K562 (cell line): ENCODE data around the gene DCUN1D3.

Source experiments
- ADNP ChIP-seq: fragments of 200-800 bp; sonication (Bioruptor generic); IDR thresholded peaks from 2 replicates; pipeline ENCODE4 v1.6.1; 2016; ENCODE audit warnings: missing genetic modification characterization, missing compliant biosample characterization
- BCL6 ChIP-seq: fragments of 250-450 bp; sonication (Bioruptor Pico); IDR thresholded peaks from 2 replicates; pipeline ENCODE4 v1.4.0; 2020
- CHD2 ChIP-seq: IDR thresholded peaks from 2 replicates; pipeline ENCODE4 v1.6.1; 2011; ENCODE audit warnings: low read depth, low read length
- ERF ChIP-seq: fragments of 450-650 bp; formaldehyde crosslinking; IDR thresholded peaks from 2 replicates; pipeline ENCODE4 v1.4.0; 2020; ENCODE audit warnings: mild to moderate bottlenecking, mixed read lengths
- MEIS2 ChIP-seq: fragments of 450-650 bp; IDR thresholded peaks from 2 replicates; pipeline ENCODE4 v1.6.1; 2014; ENCODE audit warnings: mild to moderate bottlenecking; ENCODE audit not compliant: partially characterized antibody
- PHB2 ChIP-seq: fragments of 450-650 bp; IDR thresholded peaks from 2 replicates; pipeline ENCODE4 v1.6.1; 2017; ENCODE audit warnings: low read depth
- POLR2A ChIP-seq: fragments of 450-650 bp; conservative IDR thresholded peaks from 2 replicates; pipeline ENCODE4 v1.6.1; 2016
- POLR2AphosphoS5 ChIP-seq: IDR thresholded peaks from 2 replicates; pipeline ENCODE4 v1.6.1; 2011; ENCODE audit warnings: mild to moderate bottlenecking, low read depth, low read length, moderate library complexity; ENCODE audit not compliant: control insufficient read depth, insufficient read depth
- RCOR1 ChIP-seq, 2 experiments: IDR thresholded peaks; 2 replicates each; pipeline ENCODE4 v1.6.1; 2012; ENCODE audit warnings: low read depth in 2 of 2, low read length in 2 of 2, borderline replicate concordance in 1 of 2, improper control_type of control experiment in 1 of 2
- SIX5 ChIP-seq, 2 experiments: IDR thresholded peaks; 2 replicates each; pipeline ENCODE4 v1.6.1; 2011; ENCODE audit warnings: low read length in 2 of 2, borderline replicate concordance in 1 of 2, low read depth in 1 of 2, mild to moderate bottlenecking in 1 of 2, moderate library complexity in 1 of 2; ENCODE audit not compliant: insufficient read depth in 1 of 2
- TF ChIP-seq, protein P1 (sequence below), 3 experiments: IDR thresholded peaks in 2 of 3; conservative IDR thresholded peaks in 1 of 3; 2 replicates each; pipeline ENCODE4 v1.5.1; 2011 to 2012; ENCODE audit warnings: low read length in 3 of 3, mild to moderate bottlenecking in 3 of 3, control low read depth in 2 of 3, improper control_type of control experiment in 1 of 3, inconsistent platforms in 1 of 3, low read depth in 1 of 3, mixed read lengths in 1 of 3, moderate library complexity in 1 of 3; ENCODE audit not compliant: insufficient read depth in 2 of 3

DNA sequence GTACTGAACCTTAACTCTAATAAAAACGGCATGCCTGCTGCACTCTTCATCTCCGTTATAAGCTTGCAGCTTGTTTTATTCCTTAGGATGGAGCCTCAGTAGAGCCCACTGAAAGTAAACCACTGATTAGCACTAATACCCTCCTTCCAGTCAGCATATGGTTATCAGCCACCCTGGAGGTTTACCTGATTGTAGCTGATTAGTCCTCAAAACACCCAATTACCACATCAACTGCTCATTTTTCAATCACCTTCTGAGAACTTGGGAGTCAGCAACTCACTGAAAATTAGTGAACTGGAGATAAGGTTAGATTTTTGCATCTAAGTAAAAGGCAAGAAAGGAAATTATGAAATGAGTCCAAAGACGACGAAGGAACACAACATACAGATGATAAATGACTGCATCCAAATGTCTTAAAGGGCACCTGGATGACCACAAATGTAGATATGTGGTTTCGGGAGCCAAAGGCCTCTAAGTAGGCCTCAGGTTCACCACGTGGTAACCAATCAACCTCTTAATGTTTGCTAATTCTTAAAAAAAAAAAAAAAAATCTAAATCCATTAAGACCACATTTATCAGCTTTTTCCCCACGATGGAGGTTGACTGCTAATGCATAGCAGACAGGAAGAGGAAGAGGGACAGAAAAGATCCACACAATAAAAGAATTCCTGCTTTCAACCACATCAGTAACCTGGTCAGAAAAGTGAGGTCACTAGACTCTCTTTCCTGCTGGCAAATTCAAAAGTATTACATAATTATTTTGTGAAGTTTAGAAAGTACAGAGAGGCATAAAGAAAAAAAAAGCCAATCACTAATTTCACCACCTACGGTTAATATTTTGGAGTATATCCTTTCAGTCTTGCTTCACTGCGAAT, 28.0 kb downstream of the DCUN1D3 start:
- TF ChIP-seq PHB2 (no peak), MEIS2 (peak; percentile 61), CHD2 (no peak), POLR2A (no peak), POLR2AphosphoS5 (no peak), BCL6 (no peak), SIX5 (IDR thresholded peaks at IDR 0.05; ENCODE audit: borderline replicate concordance in 1 of 2, insufficient read depth in 1 of 2, low read depth in 1 of 2, low read length in 2 of 2) (no peak), ADNP (tag) (no peak), ERF (CRISPR knock-in tag) (no peak), RCOR1 (IDR thresholded peaks at IDR 0.05; ENCODE audit: borderline replicate concordance in 1 of 2, low read depth in 2 of 2, low read length in 2 of 2) (0 out of 4 replicates have a peak, but pooled peaks of 1 of the 2 experiments have one; percentile 36)
- TF ChIP-seq, protein P1, sequence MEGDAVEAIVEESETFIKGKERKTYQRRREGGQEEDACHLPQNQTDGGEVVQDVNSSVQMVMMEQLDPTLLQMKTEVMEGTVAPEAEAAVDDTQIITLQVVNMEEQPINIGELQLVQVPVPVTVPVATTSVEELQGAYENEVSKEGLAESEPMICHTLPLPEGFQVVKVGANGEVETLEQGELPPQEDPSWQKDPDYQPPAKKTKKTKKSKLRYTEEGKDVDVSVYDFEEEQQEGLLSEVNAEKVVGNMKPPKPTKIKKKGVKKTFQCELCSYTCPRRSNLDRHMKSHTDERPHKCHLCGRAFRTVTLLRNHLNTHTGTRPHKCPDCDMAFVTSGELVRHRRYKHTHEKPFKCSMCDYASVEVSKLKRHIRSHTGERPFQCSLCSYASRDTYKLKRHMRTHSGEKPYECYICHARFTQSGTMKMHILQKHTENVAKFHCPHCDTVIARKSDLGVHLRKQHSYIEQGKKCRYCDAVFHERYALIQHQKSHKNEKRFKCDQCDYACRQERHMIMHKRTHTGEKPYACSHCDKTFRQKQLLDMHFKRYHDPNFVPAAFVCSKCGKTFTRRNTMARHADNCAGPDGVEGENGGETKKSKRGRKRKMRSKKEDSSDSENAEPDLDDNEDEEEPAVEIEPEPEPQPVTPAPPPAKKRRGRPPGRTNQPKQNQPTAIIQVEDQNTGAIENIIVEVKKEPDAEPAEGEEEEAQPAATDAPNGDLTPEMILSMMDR (IDR thresholded peaks at IDR 0.05 in 2 of 3, conservative IDR thresholded peaks at IDR 0.05 in 1 of 3; ENCODE audit: insufficient read depth in 2 of 3, low read depth in 1 of 3, low read length in 3 of 3) = no peak
